Thoracic aorta (tissue), 2 donors: ENCODE results near the gene SGF29. TPM values are rescaled to one million over a fixed set of nuclear protein-coding genes. Genes with fewer than 3 reads are reported as not detected.

Experiments used
- ATAC-seq: fragments of 150-250 bp; one replicate; pipeline ENCODE4 v1.8.0; 2017; ENCODE audit warnings: low read depth; ENCODE audit not compliant: insufficient number of reproducible peaks, low FRiP score
- DNase-seq: peaks from one replicate; pipeline ENCODE4 v3.0.0-alpha.2; 2020; ENCODE audit warnings: low spot score
- H3K27ac ChIP-seq, 2 donors: fragments of 200-600 bp; sonication (generic); 1 replicate in 1 of 2; 2 replicates in 1 of 2; pipeline ENCODE4 v1.5.1; 2016; ENCODE audit warnings: mild to moderate bottlenecking in 2 of 2, moderate library complexity in 2 of 2
- H3K27me3 ChIP-seq: fragments of 200-600 bp; sonication (generic); replicated peaks from 2 replicates; pipeline ENCODE4 v1.6.0; 2016; ENCODE audit warnings: mild to moderate bottlenecking; ENCODE audit not compliant: insufficient read depth
- H3K36me3 ChIP-seq: fragments of 200-600 bp; sonication (generic); one replicate; pipeline ENCODE4 v1.5.1; 2016
- H3K4me1 ChIP-seq, 2 donors: fragments of 200-600 bp; sonication (generic); 1 replicate in 1 of 2; 2 replicates in 1 of 2; pipeline versions ENCODE4 v1.5.1 to v1.6.0; 2016; ENCODE audit warnings: low read depth in 2 of 2, mild to moderate bottlenecking in 1 of 2; ENCODE audit not compliant: control insufficient read depth in 1 of 2
- H3K4me3 ChIP-seq: fragments of 200-600 bp; sonication (generic); 2 replicates; pipeline ENCODE4 v1.5.1; 2016; ENCODE audit warnings: mild to moderate bottlenecking
- H3K9me3 ChIP-seq: fragments of 200-600 bp; sonication (generic); 2 replicates; pipeline ENCODE4 v1.5.1; 2016
- CTCF ChIP-seq: fragments of 200-600 bp; sonication (generic); IDR thresholded peaks from one replicate; pipeline ENCODE4 v1.5.1; 2019; ENCODE audit warnings: antibody characterized with exemption
- total RNA-seq, 2 donors: library from RNA; depleted of rRNA; stranded (reverse); fragments of >200 nt; gene quantifications; one replicate each; pipeline versions ENCODE4 v1.1.0 to v1.2.3, GENCODE V29; 2016

SGF29 gene
- total RNA-seq, 2 donors from 2014 or later, result 17.8 to 26.9 TPM

GRCh38 chr16:28511801-28512789 lies 41.6 kb upstream of the SGF29 start:
- Histone ChIP-seq H3K36me3 (no peaks in the 10 kb centered on the region), H3K4me1 (no peaks in the 10 kb centered on the region), H3K4me3 (no peak overlapping the region), H3K27me3 (no peaks in the 10 kb centered on the region), H3K9me3 (no peaks in the 10 kb centered on the region), H3K27ac (no peak overlapping the region)
- ATAC-seq (no peak), DNase-seq (no peak)
- TF ChIP-seq CTCF, result no peak

- H3K27me3 ChIP-seq, result no peaks in the 10 kb centered on the region
- TF ChIP-seq CTCF, result no peak
- H3K9me3 ChIP-seq, result no peaks in the 10 kb centered on the region
- ATAC-seq, result no peak
- H3K4me1 ChIP-seq, result no peaks in the 10 kb centered on the region
- H3K27ac ChIP-seq, result no peak overlapping the region
- H3K36me3 ChIP-seq, result no peaks in the 10 kb centered on the region
- no peak overlapping the region for H3K4me3 ChIP-seq
- no peak for DNase-seq
Measured at GRCh38 chr16:28513484-28514181, 40.1 kb upstream of the SGF29 start.

- Histone ChIP-seq H3K9me3 (no peaks in the 10 kb centered on the region), H3K27ac (no peak overlapping the region), H3K27me3 (no peaks in the 10 kb centered on the region), H3K4me3 (no peak overlapping the region), H3K4me1 (no peaks in the 10 kb centered on the region), H3K36me3 (no peaks in the 10 kb centered on the region)
- TF ChIP-seq CTCF, result no peak
- DNase-seq (no peak), ATAC-seq (no peak)
Measured at GRCh38 chr16:28514246-28514645, 39.5 kb upstream of the SGF29 start.

- Histone ChIP-seq H3K27ac (no peak overlapping the region), H3K4me3 (no peak overlapping the region), H3K9me3 (no peaks in the 10 kb centered on the region), H3K27me3 (no peaks in the 10 kb centered on the region), H3K4me1 (no peaks in the 10 kb centered on the region), H3K36me3 (no peaks in the 10 kb centered on the region)
- no peak for TF ChIP-seq CTCF
- no peak for DNase-seq
- ATAC-seq, result no peak
Measured at GRCh38 chr16:28520672-28521071, 33.0 kb upstream of the SGF29 start.

GRCh38 chr16:28521436-28521835 lies 32.3 kb upstream of the SGF29 start:
- Histone ChIP-seq H3K9me3 (no peaks in the 10 kb centered on the region), H3K27ac (no peak overlapping the region), H3K36me3 (no peaks in the 10 kb centered on the region), H3K4me1 (no peaks in the 10 kb centered on the region), H3K27me3 (no peaks in the 10 kb centered on the region), H3K4me3 (no peak overlapping the region)
- ATAC-seq, result no peak
- TF ChIP-seq CTCF, result no peak
- no peak for DNase-seq
